Stromal cell of bone marrow (primary cell): Measurements from ENCODE around the gene ADRM1.

Experiments
- DNase-seq: peaks from one replicate; pipeline ENCODE4 v3.0.0-alpha.2; 2012; ENCODE audit warnings: low read depth

ADRM1 gene

GRCh38 chr20:62325172-62325905 lies 22.5 kb downstream of the ADRM1 start:
- DNase-seq, result no peak

- no peak for DNase-seq
These were observed 23.8 kb downstream of the ADRM1 start for GRCh38 chr20:62326559-62326958.

- no peak for DNase-seq
These were observed 24.3 kb downstream of the ADRM1 start for GRCh38 chr20:62326959-62327725.

- no peak for DNase-seq
These were observed 25.1 kb downstream of the ADRM1 start for GRCh38 chr20:62327726-62328495.

DNA sequence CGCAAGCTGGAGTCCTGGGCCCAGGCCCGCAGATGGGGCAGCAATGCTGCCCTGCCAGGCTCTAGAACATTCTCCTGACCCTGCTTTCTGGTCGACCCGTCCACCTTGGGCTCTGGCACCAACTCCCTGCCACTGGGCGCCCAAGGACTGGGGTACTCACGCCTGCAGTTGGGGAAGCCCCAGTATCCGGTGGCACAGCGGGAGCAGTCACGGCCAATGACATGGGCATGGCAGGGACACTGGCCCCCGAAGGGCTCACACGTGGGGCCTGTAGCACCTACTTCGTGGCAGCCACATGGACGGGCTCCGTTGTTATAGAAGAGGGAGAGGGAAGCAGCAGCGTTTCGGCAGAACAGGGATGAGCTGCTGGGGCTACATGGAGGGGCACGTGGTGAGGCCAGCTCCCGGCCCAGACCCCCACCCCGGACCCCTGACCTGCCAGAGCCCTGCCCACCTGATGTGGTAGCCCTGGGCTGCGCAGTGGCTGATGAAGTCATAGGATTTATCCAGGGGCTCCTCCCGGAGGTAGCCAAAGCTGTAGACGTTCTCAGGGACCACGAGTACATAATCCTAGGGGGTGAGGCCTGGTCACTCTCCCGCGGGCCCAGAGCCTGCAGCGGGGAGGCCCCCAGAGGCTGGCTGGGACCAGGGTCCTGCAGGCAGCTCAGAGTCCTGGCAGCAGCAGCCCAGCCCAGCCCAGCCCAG lies 26.0 kb downstream of the ADRM1 start:
- DNase-seq, result no peak

DNA sequence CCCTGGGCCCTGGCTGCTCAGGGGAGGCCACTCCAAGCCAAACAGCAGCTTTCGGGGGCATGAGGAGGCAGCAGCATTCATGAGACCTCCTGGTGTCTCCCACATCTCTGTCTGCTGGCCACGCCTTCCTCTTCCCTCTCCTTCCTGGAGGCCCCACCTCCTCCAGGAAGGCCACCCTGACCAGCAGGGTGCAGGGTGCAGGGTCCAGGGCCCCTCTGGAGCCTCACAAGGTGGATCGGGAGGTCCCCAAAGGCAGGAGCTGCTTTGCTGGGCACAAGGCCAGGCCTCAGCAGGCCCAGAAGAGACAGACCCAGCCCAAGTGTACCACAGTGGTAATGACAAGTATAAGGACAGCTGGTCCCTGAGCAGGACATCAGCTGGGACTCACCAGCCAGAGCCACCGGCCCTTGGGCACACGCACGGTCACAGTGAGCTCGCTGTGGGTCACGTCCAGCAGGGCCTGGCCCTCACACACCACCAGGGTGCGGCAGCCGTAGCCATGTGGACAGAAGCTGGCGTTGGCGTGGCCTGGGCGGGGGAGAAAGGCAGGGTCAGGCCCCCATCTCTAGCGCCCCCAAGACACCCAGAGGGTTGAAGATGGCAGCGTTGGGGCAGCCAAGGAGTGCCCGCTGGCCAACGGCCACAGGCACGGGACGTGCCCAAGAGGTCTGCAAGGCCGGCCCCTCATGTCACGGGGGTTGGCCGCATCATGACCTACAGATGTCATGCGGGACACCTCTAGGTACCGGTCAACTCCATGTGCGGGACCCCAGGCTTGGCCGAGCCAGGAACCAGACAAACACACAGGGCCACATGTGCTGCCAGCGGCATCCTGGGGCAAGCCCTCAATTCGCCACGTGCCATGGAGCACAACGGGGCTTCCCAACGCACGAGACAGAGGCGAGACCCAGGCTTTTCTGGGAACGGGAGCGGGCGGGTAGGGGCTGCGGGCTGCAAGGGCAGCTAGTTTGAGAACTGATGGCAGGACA lies 26.9 kb downstream of the ADRM1 start:
- DNase-seq, result no peak

DNA sequence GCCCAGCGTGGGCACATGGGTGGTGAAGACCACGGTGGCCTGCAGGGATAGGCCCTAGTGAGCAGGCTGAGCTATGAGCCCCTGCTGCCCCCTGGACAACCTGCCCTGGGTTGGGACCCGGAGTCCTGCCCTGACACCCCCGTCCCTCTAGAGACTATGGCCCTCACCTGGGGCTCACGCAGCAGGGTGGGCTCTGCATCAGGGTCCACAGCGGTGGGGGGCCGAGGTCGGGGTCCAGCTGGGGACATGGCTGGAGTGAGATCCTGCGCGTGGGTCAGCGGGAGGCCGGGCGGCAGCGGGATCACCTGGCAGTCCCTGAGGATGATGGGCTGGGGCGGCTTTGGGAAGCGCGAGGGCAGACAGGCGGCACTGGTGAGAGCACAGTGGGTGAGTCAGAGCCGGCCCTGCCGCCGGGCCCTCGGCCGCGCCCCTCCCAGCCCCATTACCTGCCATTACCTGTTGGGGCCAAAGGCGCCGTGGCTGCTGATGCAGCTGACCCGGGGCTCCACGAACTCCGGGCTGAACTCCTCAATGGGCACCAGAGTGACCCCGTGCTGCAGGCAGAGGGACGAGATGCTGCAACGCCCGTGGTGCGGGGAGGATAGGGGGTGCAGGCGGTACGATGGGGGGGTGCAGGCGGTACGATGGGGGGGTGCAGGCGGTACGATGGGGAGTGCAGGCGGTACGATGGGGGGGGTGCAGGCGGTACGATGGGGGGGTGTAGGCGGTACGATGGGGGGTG lies 27.9 kb downstream of the ADRM1 start:
- DNase-seq, result no peak

- no peak for DNase-seq
These were observed 28.6 kb downstream of the ADRM1 start for GRCh38 chr20:62331347-62331746.

DNA sequence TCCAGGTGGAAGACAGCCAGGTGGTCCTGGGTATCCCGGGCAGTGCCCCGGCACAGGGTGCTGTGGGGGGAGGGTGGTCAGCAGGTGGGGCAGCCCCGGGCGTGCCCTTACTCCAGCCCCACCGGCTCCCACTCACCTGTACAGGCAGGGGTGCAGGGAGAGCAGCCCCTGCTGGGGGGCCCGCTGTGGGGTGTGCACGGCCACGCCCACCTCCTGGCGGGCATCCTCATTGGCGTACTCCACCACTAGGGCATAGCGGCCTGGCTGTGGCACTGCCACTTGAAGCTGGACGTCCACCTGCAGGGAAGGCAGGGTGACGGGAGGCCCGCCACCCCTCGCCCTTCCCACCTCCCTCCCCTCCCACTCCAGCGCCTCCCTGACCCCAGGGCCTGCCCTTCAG lies 29.6 kb downstream of the ADRM1 start:
- DNase-seq, result no peak

- DNase-seq, result no peak
These were observed 30.4 kb downstream of the ADRM1 start for GRCh38 chr20:62332989-62333819.

DNA sequence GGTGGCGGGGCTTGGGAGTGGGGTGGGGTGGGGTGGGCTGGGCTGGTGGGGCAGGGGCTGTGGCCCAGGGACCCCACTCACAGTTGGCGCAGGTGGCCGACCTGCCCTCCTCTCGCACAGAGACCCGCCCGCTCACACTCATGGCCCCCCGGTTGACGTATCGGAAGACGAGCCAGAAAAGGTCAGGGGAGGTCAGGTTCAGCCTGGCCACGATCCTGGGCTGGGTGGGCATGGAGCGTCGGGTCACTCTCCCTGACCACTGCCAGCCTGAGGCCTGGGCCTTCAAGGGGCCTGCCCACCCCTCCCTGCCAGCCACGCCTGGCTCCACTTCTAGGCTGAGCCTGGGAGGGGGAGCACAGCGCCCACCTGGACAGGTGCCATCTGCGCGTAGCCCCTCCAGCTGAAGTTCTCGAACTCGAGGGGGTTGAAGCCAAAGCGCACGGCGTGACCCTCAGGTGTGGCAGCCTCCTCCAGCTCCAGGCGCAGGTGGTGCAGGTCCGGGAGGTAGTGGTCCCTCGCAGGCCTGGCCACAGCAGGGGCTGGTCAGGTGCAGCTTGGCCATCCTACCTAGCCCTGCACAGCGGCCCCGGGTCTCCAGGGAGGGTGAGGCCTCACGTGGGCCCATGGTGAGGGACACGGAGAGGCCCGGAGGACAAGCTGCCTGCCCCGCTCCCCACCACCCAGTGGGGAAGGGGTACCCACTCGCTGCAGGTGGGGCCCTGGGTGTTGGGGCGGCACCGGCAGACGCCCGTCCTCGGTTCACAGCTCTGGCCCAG lies 31.2 kb downstream of the ADRM1 start:
- no peak for DNase-seq

DNA sequence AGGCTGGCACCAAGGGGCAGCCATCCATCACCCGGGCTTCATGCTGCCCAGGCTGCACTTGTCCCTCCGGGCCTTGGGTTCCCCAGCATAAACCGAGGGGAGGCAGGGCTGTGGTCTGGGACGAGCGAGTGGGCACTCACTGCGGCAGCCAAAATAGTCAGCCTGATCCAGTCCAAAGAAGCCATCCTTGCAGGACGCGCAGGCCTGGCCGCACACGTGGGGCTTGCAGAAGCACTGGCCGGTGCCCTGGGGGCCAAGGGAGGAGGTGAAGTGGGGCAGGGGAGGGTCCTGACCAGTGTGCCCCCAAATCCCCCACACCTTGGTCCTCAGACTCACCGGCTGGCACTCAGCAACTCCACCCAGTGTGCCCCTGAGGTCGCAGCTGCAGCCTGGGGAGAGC lies 32.1 kb downstream of the ADRM1 start:
- DNase-seq, result no peak

DNA sequence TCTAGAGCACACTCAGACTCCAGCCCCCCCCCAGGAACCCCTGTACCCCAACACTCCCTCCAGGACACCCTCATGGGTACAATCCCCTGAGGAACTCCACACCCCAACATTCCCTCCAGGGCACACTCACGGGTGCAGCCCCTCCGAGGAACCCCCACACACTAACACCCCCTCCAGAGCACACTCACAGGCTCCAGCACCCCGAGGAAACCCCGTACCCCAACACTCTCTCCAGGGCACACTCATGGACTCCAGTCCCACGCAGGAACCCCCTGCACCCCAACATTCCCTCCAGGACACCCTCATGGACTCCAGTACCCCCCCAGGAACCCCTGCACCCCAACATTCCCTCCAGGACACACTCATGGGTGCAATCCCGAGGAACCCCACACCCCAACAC lies 32.7 kb downstream of the ADRM1 start:
- no peak for DNase-seq

- DNase-seq, result no peak
These were observed 33.5 kb downstream of the ADRM1 start for GRCh38 chr20:62336329-62336728.

DNA sequence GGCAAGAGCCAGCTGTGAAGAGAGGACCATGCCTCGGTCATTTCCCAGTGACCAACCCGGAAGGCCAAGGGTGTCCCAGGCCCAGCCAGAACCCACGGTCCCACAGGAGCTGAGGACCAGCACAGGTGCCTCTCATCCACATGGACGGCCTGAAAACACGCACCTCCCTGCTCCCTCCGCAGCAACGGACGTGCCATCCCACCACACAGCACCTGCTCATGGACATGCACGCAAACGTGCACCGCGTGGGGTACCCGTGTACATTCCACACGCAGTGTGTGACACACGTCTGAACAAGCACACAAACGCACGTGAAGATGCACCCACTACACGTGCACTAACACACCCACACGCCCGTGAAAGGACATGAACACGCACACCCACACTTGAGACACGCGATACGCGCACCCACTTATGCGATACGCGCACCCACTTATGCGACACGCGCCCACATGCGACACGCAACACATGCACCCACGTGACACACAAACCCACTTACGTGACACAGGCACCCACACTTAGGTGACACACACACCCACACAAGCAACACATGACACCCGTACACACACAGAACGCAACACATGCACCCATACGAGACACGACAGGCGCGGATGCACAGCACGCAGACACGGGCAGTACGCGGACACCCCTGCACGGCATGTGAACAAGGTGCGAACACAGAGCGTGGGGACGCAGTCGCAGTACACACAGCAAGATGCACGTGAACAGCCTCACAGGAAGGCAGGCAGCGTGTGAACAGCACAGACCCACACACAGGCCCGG lies 34.2 kb downstream of the ADRM1 start:
- no peak for DNase-seq

- DNase-seq, result no peak
These were observed 34.9 kb downstream of the ADRM1 start for GRCh38 chr20:62337558-62338293.

DNA sequence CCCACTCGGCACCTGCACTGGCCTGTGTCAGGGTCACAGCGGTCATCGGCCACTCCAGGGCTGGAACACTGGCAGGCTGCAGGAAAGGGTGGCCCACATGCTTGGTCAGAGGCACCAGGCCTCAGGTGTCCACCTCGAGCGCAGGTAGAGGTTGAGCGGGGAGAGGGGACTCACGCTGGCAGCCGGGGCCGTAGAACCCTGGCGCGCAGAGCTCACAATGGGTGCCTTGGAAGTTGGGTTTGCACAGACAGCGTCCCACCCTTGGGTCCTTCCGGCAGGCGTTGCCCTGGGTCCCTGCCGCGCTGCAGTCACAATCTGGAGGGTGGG lies 35.5 kb downstream of the ADRM1 start:
- DNase-seq, result no peak
